Mesenteric fat pad (tissue), 1 donor: ENCODE results near the gene RNF167. TPM values are rescaled to one million over a fixed set of nuclear protein-coding genes. Genes with fewer than 3 reads are reported as not detected.

Experiments
- DNase-seq: peaks from one replicate; pipeline ENCODE4 v3.0.0-alpha.2; 2020; ENCODE audit warnings: low spot score
- total RNA-seq: library from RNA; stranded (reverse); fragmentation: NEBNext Ultra II Directional; extraction: Animal tissue kit (Norgen Biotek cat#: 25700); gene quantifications from one replicate; pipeline ENCODE4 v1.2.1, GENCODE V29; 2021
- donor health status: DM: yes; HTN: yes; CAD: no.

The RNF167 gene
- total RNA-seq, 1 donor from 2014 or later = 63.3 TPM

GRCh38 chr17:4950746-4951204 is 10.7 kb downstream of the RNF167 start, which contains the start of gene ENO3:
ENO3 (plus strand) TSS chr17:4951119; CDS start chr17:4951830, 711 bp downstream.
- DNase-seq = no peak

GRCh38 chr17:4951486-4951885 is 11.4 kb downstream of the RNF167 start:
- DNase-seq = no peak

GRCh38 chr17:4953451-4953961 is 13.4 kb downstream of the RNF167 start:
- no peak for DNase-seq

- no peak for DNase-seq
These were observed 15.0 kb downstream of the RNF167 start for GRCh38 chr17:4955091-4955490.

- no peak for DNase-seq
These were observed 16.5 kb downstream of the RNF167 start for GRCh38 chr17:4956493-4957061.

GRCh38 chr17:4958102-4958501 is 18.0 kb downstream of the RNF167 start:
- no peak for DNase-seq

- no peak for DNase-seq
These were observed 19.3 kb downstream of the RNF167 start for GRCh38 chr17:4959261-4959965.

GRCh38 chr17:4960279-4960922 is 20.3 kb downstream of the RNF167 start:
- no peak for DNase-seq

GRCh38 chr17:4965311-4965986 is 25.4 kb downstream of the RNF167 start:
- no peak for DNase-seq

- DNase-seq = peak; percentile 98
These were observed 26.9 kb downstream of the RNF167 start for GRCh38 chr17:4966844-4967538.

- peak; percentile 96 for DNase-seq
These were observed 27.7 kb downstream of the RNF167 start, which contains the start of gene SPAG7 for GRCh38 chr17:4967539-4968485. SPAG7 (minus strand) TSS chr17:4967817; CDS start chr17:4967804, 13 bp downstream.

- DNase-seq = no peak
These were observed 28.5 kb downstream of the RNF167 start for GRCh38 chr17:4968486-4969046.

- DNase-seq = no peak
These were observed 29.0 kb downstream of the RNF167 start for GRCh38 chr17:4969047-4969550.

GRCh38 chr17:4969551-4970173 is 29.6 kb downstream of the RNF167 start:
- no peak for DNase-seq

GRCh38 chr17:4970273-4970672 is 30.2 kb downstream of the RNF167 start:
- no peak for DNase-seq

GRCh38 chr17:4971826-4972225 is 31.8 kb downstream of the RNF167 start:
- DNase-seq = no peak

GRCh38 chr17:4972322-4972721 is 32.3 kb downstream of the RNF167 start:
- DNase-seq = no peak

GRCh38 chr17:4972752-4973151 is 32.7 kb downstream of the RNF167 start:
- no peak for DNase-seq
